PC-9 (cell line): ENCODE results near the gene TMEM108. TPM values are rescaled to one million over a fixed set of nuclear protein-coding genes. Genes with fewer than 3 reads are reported as not detected.

Experiments
- BruUV-seq: library from RNA; stranded (reverse); fragments of 400-500 nt; replicated peaks from 2 replicates; lab custom pipeline; 2021; lab: Mats Ljungman, UMichigan
- CTCF ChIA-PET: fragments of 300-600 bp; sonication (Branson Sonifier 250); formaldehyde crosslinking; loops from one replicate; lab custom pipeline; 2022; ENCODE audit warnings: antibody characterized with exemption; lab: Charles Lee
- POLR2A ChIA-PET: fragments of 300-600 bp; sonication (Branson Sonifier 250); formaldehyde crosslinking; loops from one replicate; lab custom pipeline; 2022; ENCODE audit warnings: antibody characterized with exemption; ENCODE audit not compliant: unreplicated experiment; lab: Charles Lee
- DNase-seq, 2 experiments: peaks; one replicate each; pipeline versions ENCODE4 v3.0.0 to v3.0.0-alpha.2; 2015 to 2022; ENCODE audit warnings: mixed read lengths in 1 of 2
- H2AFZ ChIP-seq: fragments of 200-600 bp; sonication (generic); 2 replicates; pipeline ENCODE4 v1.8.1; 2017; ENCODE audit warnings: antibody characterized with exemption
- H3F3A ChIP-seq: fragments of 200-600 bp; sonication (generic); 2 replicates; pipeline ENCODE4 v1.8.1; 2017; ENCODE audit warnings: antibody characterized with exemption, mild to moderate bottlenecking, low read depth; ENCODE audit not compliant: insufficient read depth
- H3K27ac ChIP-seq: fragments of 200-600 bp; sonication (generic); 2 replicates; pipeline ENCODE4 v1.6.1; 2016; ENCODE audit warnings: mixed run types
- H3K27me3 ChIP-seq: fragments of 200-600 bp; sonication (generic); 2 replicates; pipeline ENCODE4 v1.6.1; 2016; ENCODE audit warnings: low read depth, mixed run types; ENCODE audit not compliant: insufficient read depth
- H3K36me3 ChIP-seq: fragments of 200-600 bp; sonication (generic); 2 replicates; pipeline ENCODE4 v1.6.1; 2016; ENCODE audit warnings: low read depth, mixed run types
- H3K4me1 ChIP-seq: fragments of 200-600 bp; sonication (generic); replicated peaks from 2 replicates; pipeline ENCODE4 v1.6.1; 2016; ENCODE audit warnings: mixed run types; ENCODE audit not compliant: insufficient read depth
- H3K4me2 ChIP-seq: fragments of 200-600 bp; sonication (generic); 2 replicates; pipeline ENCODE4 v1.6.1; 2017; ENCODE audit warnings: mixed run types
- H3K4me3 ChIP-seq: fragments of 200-600 bp; sonication (generic); 2 replicates; pipeline ENCODE4 v1.6.1; 2016; ENCODE audit warnings: mixed run types
- H3K79me2 ChIP-seq: fragments of 200-600 bp; sonication (generic); 2 replicates; pipeline ENCODE4 v1.6.1; 2017; ENCODE audit warnings: low read depth, mixed run types
- H3K9me2 ChIP-seq: fragments of 200-600 bp; sonication (generic); 2 replicates; pipeline ENCODE4 v1.8.1; 2017; ENCODE audit warnings: mild to moderate bottlenecking; ENCODE audit not compliant: insufficient read depth
- H3K9me3 ChIP-seq: fragments of 200-600 bp; sonication (generic); 2 replicates; pipeline ENCODE4 v1.8.1; 2016; ENCODE audit warnings: low read depth; ENCODE audit not compliant: insufficient read depth
- H4K20me1 ChIP-seq: fragments of 200-600 bp; sonication (generic); 2 replicates; pipeline ENCODE4 v1.8.1; 2017; ENCODE audit not compliant: insufficient read depth
- EZH2 ChIP-seq: fragments of 200-600 bp; sonication (generic); IDR thresholded peaks from 2 replicates; pipeline ENCODE4 v1.8.0; 2017; ENCODE audit warnings: antibody characterized with exemption, low read depth
- intact Hi-C: fragments of 100-400 bp; cut with micrococcal nuclease; formaldehyde crosslinking; loops from one replicate; pipeline ENCODE4 v1.10.0; 2022; ENCODE audit not compliant: unreplicated experiment
- total RNA-seq: library from RNA; stranded (reverse); gene quantifications from 2 replicates; pipeline ENCODE4 v1.2.3, GENCODE V29; 2021
- TF ChIP-seq, protein P1 (sequence below): fragments of 200-600 bp; sonication (generic); conservative IDR thresholded peaks from 2 replicates; pipeline ENCODE4 v1.6.1; 2017; ENCODE audit warnings: mixed run types, antibody characterized with exemption, mild to moderate bottlenecking, moderate library complexity

TMEM108 gene
- total RNA-seq, 1 experiment from 2014 or later = not detected

DNA sequence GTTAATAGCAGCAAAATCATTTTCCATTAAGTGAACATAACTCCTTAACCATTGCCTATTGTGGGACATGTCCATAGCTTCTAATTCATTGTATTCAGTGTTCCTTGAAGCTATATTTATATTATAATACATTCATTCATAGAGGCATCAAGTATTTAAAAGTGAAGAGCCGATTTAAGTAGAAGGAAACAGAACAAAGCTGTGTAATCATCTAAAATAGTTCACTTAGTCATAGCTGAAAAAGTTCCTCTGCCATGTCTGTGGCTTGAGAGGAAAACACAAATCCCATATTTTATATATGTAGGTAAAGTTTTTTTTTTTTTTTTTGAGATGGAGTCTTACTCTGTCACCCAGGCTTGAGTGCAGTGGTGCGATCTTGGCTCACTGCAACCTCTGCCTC, 54.5 kb downstream of the TMEM108 start:
- TF ChIP-seq EZH2 = no peak
- TF ChIP-seq, protein P1, sequence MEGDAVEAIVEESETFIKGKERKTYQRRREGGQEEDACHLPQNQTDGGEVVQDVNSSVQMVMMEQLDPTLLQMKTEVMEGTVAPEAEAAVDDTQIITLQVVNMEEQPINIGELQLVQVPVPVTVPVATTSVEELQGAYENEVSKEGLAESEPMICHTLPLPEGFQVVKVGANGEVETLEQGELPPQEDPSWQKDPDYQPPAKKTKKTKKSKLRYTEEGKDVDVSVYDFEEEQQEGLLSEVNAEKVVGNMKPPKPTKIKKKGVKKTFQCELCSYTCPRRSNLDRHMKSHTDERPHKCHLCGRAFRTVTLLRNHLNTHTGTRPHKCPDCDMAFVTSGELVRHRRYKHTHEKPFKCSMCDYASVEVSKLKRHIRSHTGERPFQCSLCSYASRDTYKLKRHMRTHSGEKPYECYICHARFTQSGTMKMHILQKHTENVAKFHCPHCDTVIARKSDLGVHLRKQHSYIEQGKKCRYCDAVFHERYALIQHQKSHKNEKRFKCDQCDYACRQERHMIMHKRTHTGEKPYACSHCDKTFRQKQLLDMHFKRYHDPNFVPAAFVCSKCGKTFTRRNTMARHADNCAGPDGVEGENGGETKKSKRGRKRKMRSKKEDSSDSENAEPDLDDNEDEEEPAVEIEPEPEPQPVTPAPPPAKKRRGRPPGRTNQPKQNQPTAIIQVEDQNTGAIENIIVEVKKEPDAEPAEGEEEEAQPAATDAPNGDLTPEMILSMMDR = no peak
- POLR2A ChIA-PET = no interaction called here
- Histone ChIP-seq H3K36me3 (no peaks in the 10 kb centered on the region), H2AFZ (no peak overlapping the region), H3F3A (no peaks in the 10 kb centered on the region), H3K9me2 (no peaks in the 10 kb centered on the region), H3K27ac (no peak overlapping the region), H3K79me2 (no peaks in the 10 kb centered on the region), H3K4me3 (no peak overlapping the region), H3K9me3 (no peaks in the 10 kb centered on the region), H4K20me1 (no peaks in the 10 kb centered on the region; the same call in 1 of the 2 replicates), H3K27me3 (peaks cover 5% of the 10 kb centered on the region; the same call in 1 of the 2 replicates), H3K4me1 (no peaks in the 10 kb centered on the region), H3K4me2 (no peak overlapping the region)
- intact Hi-C loops = no loop called here
- DNase-seq = no peak
- CTCF ChIA-PET = no interaction called here
- no TSS peak for BruUV-seq

DNA sequence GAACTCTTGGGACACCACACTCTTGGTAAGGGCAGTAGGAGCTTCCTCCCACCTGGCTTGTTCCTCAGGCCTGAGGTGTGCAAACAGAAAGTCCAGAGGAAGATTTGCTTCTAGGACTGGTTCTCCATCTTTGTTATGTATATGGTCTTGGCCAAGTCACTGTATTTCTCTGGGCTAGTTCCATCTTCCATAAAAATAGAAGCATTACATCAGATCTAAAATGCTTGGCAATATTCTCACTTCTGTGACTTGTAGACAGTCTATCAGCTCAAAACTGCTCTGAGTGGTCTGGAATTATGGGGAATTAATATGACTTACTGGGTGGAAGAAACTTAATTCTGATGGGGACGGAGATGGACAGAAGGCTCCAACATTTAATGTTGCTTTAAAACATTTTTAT, 55.2 kb downstream of the TMEM108 start:
- Histone ChIP-seq H3K4me3 (no peak overlapping the region), H3K9me2 (no peaks in the 10 kb centered on the region), H3K79me2 (no peaks in the 10 kb centered on the region), H4K20me1 (no peaks in the 10 kb centered on the region), H3K4me2 (no peak overlapping the region), H2AFZ (no peak overlapping the region), H3K9me3 (no peaks in the 10 kb centered on the region), H3F3A (no peaks in the 10 kb centered on the region), H3K27me3 (peaks cover 5% of the 10 kb centered on the region; the same call in 1 of the 2 replicates), H3K4me1 (no peaks in the 10 kb centered on the region), H3K36me3 (no peaks in the 10 kb centered on the region), H3K27ac (no peak overlapping the region)
- intact Hi-C loops = no loop called here
- BruUV-seq = no TSS peak
- ChIA-PET CTCF (no interaction called here), POLR2A (no interaction called here)
- no peak for DNase-seq
- TF ChIP-seq, protein P1 = no peak
- no peak for TF ChIP-seq EZH2

DNA sequence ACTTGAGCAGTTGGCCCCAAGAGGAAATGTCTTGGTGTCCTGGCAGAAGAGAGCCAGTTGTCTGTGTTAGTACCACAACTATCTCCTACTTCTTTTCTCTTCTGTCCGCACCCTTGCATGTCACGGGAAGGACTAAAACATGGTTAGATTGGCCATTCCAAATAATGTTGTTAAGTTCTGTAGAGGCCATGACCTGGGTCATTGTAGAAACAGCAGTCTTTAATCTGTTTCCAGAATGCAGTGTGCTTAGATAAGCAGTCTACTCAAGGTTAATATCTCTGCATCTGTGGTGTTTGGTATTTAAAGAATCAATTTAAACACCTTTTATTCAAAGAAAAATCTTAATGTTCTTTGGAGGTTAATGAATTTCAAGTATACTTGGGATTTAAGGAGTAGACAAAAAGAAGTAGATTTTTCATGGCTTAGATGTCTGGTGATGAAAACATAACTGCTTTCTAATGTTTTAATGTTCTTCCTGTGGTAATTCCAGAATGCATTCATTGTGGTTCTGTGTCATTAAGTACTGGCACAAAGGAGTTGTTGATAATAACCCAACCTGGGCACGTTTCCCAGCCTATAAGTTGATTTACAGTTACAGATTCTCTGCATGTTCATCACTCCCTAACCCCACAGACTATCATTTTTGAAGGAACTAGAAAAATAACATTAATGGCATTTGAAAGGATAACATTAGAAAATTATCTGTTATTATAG, 58.9 kb downstream of the TMEM108 start:
- Histone ChIP-seq H3K4me2 (no peak overlapping the region), H4K20me1 (no peaks in the 10 kb centered on the region), H3K36me3 (no peaks in the 10 kb centered on the region), H3K27me3 (peaks cover 18% of the 10 kb centered on the region; the same call in 1 of the 2 replicates), H3K9me2 (no peaks in the 10 kb centered on the region), H3K4me3 (no peak overlapping the region), H3K79me2 (no peaks in the 10 kb centered on the region), H3K27ac (no peak overlapping the region), H2AFZ (no peak overlapping the region), H3K4me1 (no peaks in the 10 kb centered on the region), H3F3A (no peaks in the 10 kb centered on the region), H3K9me3 (no peaks in the 10 kb centered on the region)
- TF ChIP-seq, protein P1 = no peak
- no peak for TF ChIP-seq EZH2
- intact Hi-C loops = no loop called here
- no peak for DNase-seq
- ChIA-PET CTCF (no interaction called here), POLR2A (no interaction called here)
- no TSS peak for BruUV-seq
